GM12872 (cell line): ENCODE results near the gene TMEM120B.

Experiments
- CTCF ChIP-seq: IDR thresholded peaks from 3 replicates; pipeline ENCODE4 v1.5.1; 2011; ENCODE audit warnings: low read depth, mild to moderate bottlenecking, low read length, moderate library complexity; ENCODE audit not compliant: insufficient read depth

Gene TMEM120B

DNA sequence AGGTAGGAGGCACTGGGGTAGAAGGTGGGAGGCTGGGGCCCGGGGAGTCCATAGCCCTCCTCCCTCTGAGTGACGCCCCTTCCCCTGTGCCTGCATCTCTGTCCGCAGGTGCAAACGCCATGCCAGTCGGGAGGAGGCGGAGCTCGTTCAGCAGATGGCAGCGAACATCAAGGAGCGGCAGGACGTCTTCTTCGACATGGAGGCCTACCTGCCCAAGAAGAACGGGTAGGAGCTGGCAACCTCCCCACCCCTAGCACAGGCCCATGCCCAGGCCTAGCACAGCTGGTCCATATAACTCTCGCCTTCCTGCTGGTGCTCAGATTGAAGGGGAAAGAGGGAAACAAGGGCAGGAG is 35.6 kb downstream of the TMEM120B start:
- no peak for TF ChIP-seq CTCF

DNA sequence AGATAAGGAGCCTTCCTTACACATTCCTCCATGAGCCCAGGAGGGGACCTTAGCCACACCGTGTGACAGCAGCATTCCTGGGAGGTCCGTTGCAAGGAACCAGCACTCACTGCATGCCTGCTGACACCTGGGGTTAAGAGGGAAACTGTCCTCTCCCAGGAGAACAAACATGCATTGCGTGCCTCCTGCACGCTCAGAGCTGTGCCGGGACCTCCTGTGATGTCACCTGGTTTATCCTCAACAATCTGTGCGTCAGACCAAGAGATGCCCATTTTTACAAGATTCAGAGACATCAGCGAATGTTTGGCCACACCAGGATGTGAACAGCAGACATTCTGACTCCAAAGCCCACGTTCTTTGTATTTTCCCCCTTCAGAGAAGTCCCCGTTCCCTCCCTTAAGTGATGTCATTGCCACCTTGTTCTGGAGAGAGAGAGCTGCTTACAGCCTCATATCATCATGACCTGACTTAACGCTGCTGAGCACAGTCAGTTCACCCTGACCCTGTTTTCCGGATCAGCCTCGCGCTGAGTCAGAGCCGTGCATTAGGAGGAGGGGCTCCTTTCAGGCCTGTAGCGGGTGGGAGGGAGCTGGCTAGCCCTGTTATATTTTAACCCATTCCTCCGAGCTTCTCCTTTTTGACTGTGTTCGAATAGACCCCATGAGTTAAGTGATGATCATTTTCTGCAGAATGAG is 36.2 kb downstream of the TMEM120B start:
- TF ChIP-seq CTCF, result no peak

- TF ChIP-seq CTCF, result no peak
Observed at GRCh38 chr12:121749267-121749666, 36.7 kb downstream of the TMEM120B start.

- TF ChIP-seq CTCF, result no peak
Observed at GRCh38 chr12:121750507-121750955, 38.0 kb downstream of the TMEM120B start.

DNA sequence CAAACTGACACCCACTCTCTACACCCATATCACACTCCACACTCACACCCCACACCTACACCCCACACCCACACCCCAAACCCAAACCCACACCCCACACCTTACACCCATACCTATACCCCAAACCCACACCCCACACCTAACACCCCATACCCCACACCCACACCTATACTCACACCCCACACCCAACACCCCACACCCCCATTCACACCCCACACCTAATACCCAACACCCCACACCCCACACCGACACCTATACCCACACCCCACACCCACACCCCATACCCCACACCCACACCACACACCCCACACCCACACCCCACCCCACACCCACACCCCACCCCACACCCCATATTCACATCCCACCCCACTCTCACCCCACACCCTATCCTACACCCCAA is 38.5 kb downstream of the TMEM120B start:
- TF ChIP-seq CTCF, result no peak

GRCh38 chr12:121751749-121752351 is 39.3 kb downstream of the TMEM120B start:
- TF ChIP-seq CTCF, result no peak

DNA sequence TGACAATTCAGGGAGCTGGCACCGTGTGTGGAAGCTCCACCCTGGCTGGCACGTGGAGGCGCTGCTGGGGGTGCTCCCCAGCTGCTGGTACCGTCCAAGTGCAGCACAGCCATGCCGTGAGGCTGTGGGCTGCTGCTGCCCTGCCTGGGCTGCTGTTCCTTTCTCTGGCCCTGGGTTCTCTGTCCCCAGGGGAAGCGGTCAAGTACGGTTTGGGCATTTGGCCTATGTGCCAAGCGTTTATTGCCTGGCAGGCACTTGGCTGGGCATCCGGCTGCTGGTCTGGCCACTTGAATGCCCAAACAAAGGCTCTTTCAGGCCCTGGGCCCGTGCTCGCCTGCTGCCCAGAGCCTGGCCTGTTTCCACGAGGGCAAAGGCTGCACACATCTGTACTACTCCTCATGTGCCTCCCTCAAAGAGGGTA is 41.3 kb downstream of the TMEM120B start:
- TF ChIP-seq CTCF, result no peak

GRCh38 chr12:121754836-121755235 is 42.3 kb downstream of the TMEM120B start:
- no peak for TF ChIP-seq CTCF
